Caco-2 (cell line): ENCODE results near the gene CRYM. TPM values are rescaled to one million over a fixed set of nuclear protein-coding genes. Genes with fewer than 3 reads are reported as not detected.

ENCODE experiments used
- BruUV-seq: library from RNA; stranded (reverse); fragments of 400-500 nt; replicated peaks from 2 replicates; lab custom pipeline; 2021; lab: Mats Ljungman, UMichigan
- CTCF ChIA-PET: fragments of 300-600 bp; sonication (Branson Sonifier 250); formaldehyde crosslinking; loops from one replicate; lab custom pipeline; 2022; ENCODE audit warnings: antibody characterized with exemption; lab: Charles Lee
- POLR2A ChIA-PET: fragments of 300-600 bp; sonication (Branson Sonifier 250); formaldehyde crosslinking; loops from one replicate; lab custom pipeline; 2022; ENCODE audit warnings: antibody characterized with exemption; lab: Charles Lee
- DNase-seq, 2 experiments: peaks; one replicate each; pipeline versions ENCODE4 v3.0.0 to v3.0.0-alpha.2; 2020 to 2022
- H3K27me3 ChIP-seq: replicated peaks from 2 replicates; pipeline ENCODE4 v1.6.0; 2011; ENCODE audit warnings: low read length; ENCODE audit not compliant: control insufficient read depth, insufficient read depth
- H3K36me3 ChIP-seq: 2 replicates; pipeline ENCODE4 v1.5.1; 2011; ENCODE audit warnings: low read length; ENCODE audit not compliant: control insufficient read depth, insufficient read depth
- H3K4me1 ChIP-seq: fragments of 250-450 bp; sonication (Bioruptor Pico); 2 replicates; pipeline ENCODE4 v1.5.1; 2020; ENCODE audit warnings: mild to moderate bottlenecking
- H3K4me3 ChIP-seq: 2 replicates; pipeline ENCODE4 v1.5.1; 2011; ENCODE audit warnings: low read depth, mild to moderate bottlenecking, control low read depth, low read length
- H3K9me3 ChIP-seq: fragments of 250-450 bp; sonication (Bioruptor Pico); 2 replicates; pipeline ENCODE4 v1.5.1; 2020; ENCODE audit warnings: mild to moderate bottlenecking, moderate library complexity
- H3K27ac Mint-ChIP-seq: one replicate; pipeline ENCODE4 v1.8.0; 2022; ENCODE audit warnings: mixed read lengths; ENCODE audit not compliant: unreplicated experiment
- H3K27me3 Mint-ChIP-seq: one replicate; pipeline ENCODE4 v1.8.0; 2022; ENCODE audit warnings: mixed read lengths; ENCODE audit not compliant: insufficient read depth, unreplicated experiment
- H3K36me3 Mint-ChIP-seq: one replicate; pipeline ENCODE4 v1.8.0; 2022; ENCODE audit warnings: mild to moderate bottlenecking, mixed read lengths; ENCODE audit not compliant: insufficient read depth, unreplicated experiment
- H3K4me1 Mint-ChIP-seq: one replicate; pipeline ENCODE4 v1.8.0; 2022; ENCODE audit warnings: low read depth, mixed read lengths; ENCODE audit not compliant: unreplicated experiment
- H3K4me3 Mint-ChIP-seq: one replicate; pipeline ENCODE4 v1.8.0; 2022; ENCODE audit warnings: mild to moderate bottlenecking, moderate library complexity, mixed read lengths; ENCODE audit not compliant: unreplicated experiment
- H3K9me3 Mint-ChIP-seq: one replicate; pipeline ENCODE4 v1.8.0; 2022; ENCODE audit warnings: mixed read lengths; ENCODE audit not compliant: unreplicated experiment
- CTCF ChIP-seq, 2 experiments: fragments of 200-600 bp in 1 of 2; IDR thresholded peaks; 1 replicate in 1 of 2; 2 replicates in 1 of 2; pipeline versions ENCODE4 v1.5.1 to v1.8.0; 2011 to 2022; ENCODE audit warnings: antibody characterized with exemption in 1 of 2, control low read depth in 1 of 2, inconsistent platforms in 1 of 2, low read depth in 1 of 2, low read length in 1 of 2, mild to moderate bottlenecking in 1 of 2, moderate library complexity in 1 of 2; ENCODE audit not compliant: insufficient read depth in 1 of 2, severe bottlenecking in 1 of 2, unreplicated experiment in 1 of 2
- intact Hi-C: fragments of 100-400 bp; cut with micrococcal nuclease; formaldehyde crosslinking; loops from one replicate; pipeline ENCODE4 v1.10.0; 2022; ENCODE audit not compliant: unreplicated experiment
- total RNA-seq: library from RNA; stranded (reverse); gene quantifications from 2 replicates; pipeline ENCODE4 v1.2.3, GENCODE V29; 2022

The CRYM gene
- total RNA-seq, 1 experiment from 2014 or later: not detected

- ChIA-PET POLR2A (no interaction called here), CTCF (interaction anchor here (1.0 kb wide), 1 partner anchor 15 kb away, joined by 3 read pairs; no protein-coding TSS in a partner anchor)
- intact Hi-C loops: no loop called here
- Mint-ChIP-seq H3K4me3 (no peak overlapping the region), H3K36me3 (peaks cover 5% of the 10 kb centered on the region), H3K9me3 (no peaks in the 10 kb centered on the region), H3K4me1 (peaks cover 9% of the 10 kb centered on the region), H3K27me3 (peaks cover 6% of the 10 kb centered on the region), H3K27ac (no peak overlapping the region)
- H3K4me1 ChIP-seq: no peaks in the 10 kb centered on the region
- no peak for DNase-seq
- H3K4me3 ChIP-seq: no peak overlapping the region
- no peaks in the 10 kb centered on the region for H3K36me3 ChIP-seq
- no peaks in the 10 kb centered on the region for H3K27me3 ChIP-seq
- BruUV-seq: no TSS peak
- peaks cover 12% of the 10 kb centered on the region; the same call in 1 of the 2 replicates for H3K9me3 ChIP-seq
- no peak for TF ChIP-seq CTCF (IDR thresholded peaks at IDR 0.05; ENCODE audit: insufficient read depth in 1 of 2, low read depth in 1 of 2, low read length in 1 of 2, severe bottlenecking in 1 of 2, unreplicated experiment in 1 of 2)
These were observed 7.2 kb upstream of the CRYM start for GRCh38 chr16:21285314-21285713.

- ChIA-PET POLR2A (no interaction called here), CTCF (interaction anchor here (1.0 kb wide), 2 partner anchors 16 to 434 kb away, joined by 5 to 9 read pairs; no protein-coding TSS in a partner anchor)
- no TSS peak for BruUV-seq
- Histone ChIP-seq H3K4me1 (no peaks in the 10 kb centered on the region), H3K9me3 (peaks cover 5% of the 10 kb centered on the region; the same call in 1 of the 2 replicates), H3K4me3 (no peak overlapping the region), H3K27me3 (no peaks in the 10 kb centered on the region), H3K36me3 (no peaks in the 10 kb centered on the region)
- DNase-seq: no peak
- no peak for TF ChIP-seq CTCF (IDR thresholded peaks at IDR 0.05; ENCODE audit: insufficient read depth in 1 of 2, low read depth in 1 of 2, low read length in 1 of 2, severe bottlenecking in 1 of 2, unreplicated experiment in 1 of 2)
- H3K27ac Mint-ChIP-seq: no peak overlapping the region
- H3K4me1 Mint-ChIP-seq: peaks cover 9% of the 10 kb centered on the region
- peak overlapping the region; percentile 63 for H3K4me3 Mint-ChIP-seq
- peaks cover 5% of the 10 kb centered on the region for H3K36me3 Mint-ChIP-seq
- no peaks in the 10 kb centered on the region for H3K9me3 Mint-ChIP-seq
- intact Hi-C loops: no loop called here
- peaks cover 7% of the 10 kb centered on the region for H3K27me3 Mint-ChIP-seq
These were observed 6.3 kb upstream of the CRYM start for GRCh38 chr16:21284414-21284813.

- BruUV-seq: no TSS peak
- peaks cover 5% of the 10 kb centered on the region for H3K36me3 Mint-ChIP-seq
- peaks cover 9% of the 10 kb centered on the region for H3K27me3 Mint-ChIP-seq
- Histone ChIP-seq H3K27me3 (no peaks in the 10 kb centered on the region), H3K4me1 (no peaks in the 10 kb centered on the region), H3K9me3 (no peaks in the 10 kb centered on the region), H3K36me3 (no peaks in the 10 kb centered on the region), H3K4me3 (peak overlapping the region; percentile 38)
- ChIA-PET CTCF (interaction anchor here (0.6 to 1.0 kb wide), 4 partner anchors 17 to 433 kb away, joined by 3 to 9 read pairs (median 6); no protein-coding TSS in a partner anchor), POLR2A (interaction anchor here (0.6 kb wide), 1 partner anchor 143 kb away, joined by 3 read pairs; no protein-coding TSS in a partner anchor)
- peak overlapping the region; percentile 63 for H3K4me3 Mint-ChIP-seq
- H3K4me1 Mint-ChIP-seq: peaks cover 9% of the 10 kb centered on the region
- peak; percentile 37 to 62 for DNase-seq
- no peaks in the 10 kb centered on the region for H3K9me3 Mint-ChIP-seq
- intact Hi-C loops: no loop called here
- no peak overlapping the region for H3K27ac Mint-ChIP-seq
- TF ChIP-seq CTCF (IDR thresholded peaks at IDR 0.05; ENCODE audit: insufficient read depth in 1 of 2, low read depth in 1 of 2, low read length in 1 of 2, severe bottlenecking in 1 of 2, unreplicated experiment in 1 of 2): peak; percentile 50 to 73
These were observed 5.6 kb upstream of the CRYM start for GRCh38 chr16:21283521-21284289.
